ENCODE measurements around the gene RCAN2.
"Not testable (repeated sequence)": the region's sequence is repeated elsewhere in the genome, so short reads cannot be mapped to it uniquely, and the experiment has no call there.

The RCAN2 gene

GRCh38 chr6:46392294-46392693 lies 99.0 kb downstream of the RCAN2 start:
- in situ Hi-C loops (cut with MboI; ENCODE audit: low sequenced_read_pairs): no loop called here

GRCh38 chr6:46390153-46390876 lies 100.9 kb downstream of the RCAN2 start:
- in situ Hi-C loops (cut with MboI; ENCODE audit: low sequenced_read_pairs): no loop called here

- in situ Hi-C loops (cut with MboI; ENCODE audit: low sequenced_read_pairs): not testable (repeated sequence)
These were observed 103.5 kb downstream of the RCAN2 start for GRCh38 chr6:46387728-46388127.

- in situ Hi-C loops (cut with MboI; ENCODE audit: low sequenced_read_pairs): no loop called here
These were observed 109.7 kb downstream of the RCAN2 start for GRCh38 chr6:46381579-46381978.

- in situ Hi-C loops (cut with MboI; ENCODE audit: low sequenced_read_pairs): no loop called here
These were observed 110.2 kb downstream of the RCAN2 start for GRCh38 chr6:46381057-46381456.

- in situ Hi-C loops (cut with MboI; ENCODE audit: low sequenced_read_pairs): no loop called here
These were observed 111.0 kb downstream of the RCAN2 start for GRCh38 chr6:46380152-46380807.

GRCh38 chr6:46378882-46379416 lies 112.3 kb downstream of the RCAN2 start:
- in situ Hi-C loops (cut with MboI; ENCODE audit: low sequenced_read_pairs): no loop called here

- in situ Hi-C loops (cut with MboI; ENCODE audit: low sequenced_read_pairs): no loop called here
These were observed 112.9 kb downstream of the RCAN2 start for GRCh38 chr6:46378161-46378881.

GRCh38 chr6:46377209-46377608 lies 114.0 kb downstream of the RCAN2 start:
- in situ Hi-C loops (cut with MboI; ENCODE audit: low sequenced_read_pairs): no loop called here

- in situ Hi-C loops (cut with MboI; ENCODE audit: low sequenced_read_pairs): no loop called here
These were observed 114.6 kb downstream of the RCAN2 start for GRCh38 chr6:46376562-46377061.

- in situ Hi-C loops (cut with MboI; ENCODE audit: low sequenced_read_pairs): no loop called here
These were observed 120.6 kb downstream of the RCAN2 start for GRCh38 chr6:46370622-46371021.

GRCh38 chr6:46368169-46368536 lies 123.1 kb downstream of the RCAN2 start:
- in situ Hi-C loops (cut with MboI; ENCODE audit: low sequenced_read_pairs): no loop called here

- in situ Hi-C loops (cut with MboI; ENCODE audit: low sequenced_read_pairs): no loop called here
These were observed 123.7 kb downstream of the RCAN2 start for GRCh38 chr6:46367354-46368168.

GRCh38 chr6:46366190-46366900 lies 124.9 kb downstream of the RCAN2 start:
- in situ Hi-C loops (cut with MboI; ENCODE audit: low sequenced_read_pairs): no loop called here

- in situ Hi-C loops (cut with MboI; ENCODE audit: low sequenced_read_pairs): no loop called here
These were observed 133.7 kb downstream of the RCAN2 start for GRCh38 chr6:46357591-46357990.

- in situ Hi-C loops (cut with MboI; ENCODE audit: low sequenced_read_pairs): no loop called here
These were observed 134.7 kb downstream of the RCAN2 start for GRCh38 chr6:46356543-46356942.

GRCh38 chr6:46353528-46353927 lies 137.7 kb downstream of the RCAN2 start:
- in situ Hi-C loops (cut with MboI; ENCODE audit: low sequenced_read_pairs): no loop called here

- in situ Hi-C loops (cut with MboI; ENCODE audit: low sequenced_read_pairs): no loop called here
These were observed 138.5 kb downstream of the RCAN2 start for GRCh38 chr6:46352541-46353268.

- in situ Hi-C loops (cut with MboI; ENCODE audit: low sequenced_read_pairs): no loop called here
These were observed 140.5 kb downstream of the RCAN2 start for GRCh38 chr6:46350714-46351113.
